Activated CD4-positive, CD25-positive, alpha-beta regulatory T cell treated with anti-CD3 and anti-CD28 coated beads, Interleukin-2, amount 50 U/mL, for 24 hours (primary cell): ENCODE data around the gene ACVR2B.

Source experiments
- ATAC-seq, 2 donors: fragments of 150-1000 bp; cut with Tn5 transposase; one replicate each; pipeline ENCODE4 v1.10.0; 2021; ENCODE audit warnings: mild to moderate bottlenecking in 1 of 2, moderate library complexity in 1 of 2

ACVR2B gene

GRCh38 chr3:38489766-38490165 lies 36.1 kb downstream of the ACVR2B start:
- ATAC-seq = no peak

- ATAC-seq = no peak
Observed at GRCh38 chr3:38490281-38491030, 36.8 kb downstream of the ACVR2B start.

DNA sequence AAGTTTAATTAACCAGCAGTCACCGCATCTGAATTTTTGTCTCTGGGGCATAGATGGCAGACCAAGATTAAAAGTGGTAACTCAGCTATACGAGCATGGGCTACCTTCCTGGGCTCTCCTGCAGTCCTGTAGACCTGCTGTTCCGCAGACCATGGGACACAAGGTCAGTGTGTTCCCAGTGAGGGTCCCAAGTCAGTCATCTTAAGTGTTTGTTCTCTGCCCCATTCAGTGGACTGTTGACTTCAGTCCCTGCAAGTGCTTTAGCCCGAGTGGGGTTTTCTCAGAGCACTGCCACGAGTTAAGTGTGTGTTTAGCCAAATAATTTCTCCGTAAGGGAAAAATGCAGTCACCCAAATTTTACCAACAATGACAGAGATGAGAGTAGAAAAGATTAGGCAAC lies 37.5 kb downstream of the ACVR2B start:
- ATAC-seq = no peak

- ATAC-seq = no peak
Observed at GRCh38 chr3:38493031-38493430, 39.3 kb downstream of the ACVR2B start.

DNA sequence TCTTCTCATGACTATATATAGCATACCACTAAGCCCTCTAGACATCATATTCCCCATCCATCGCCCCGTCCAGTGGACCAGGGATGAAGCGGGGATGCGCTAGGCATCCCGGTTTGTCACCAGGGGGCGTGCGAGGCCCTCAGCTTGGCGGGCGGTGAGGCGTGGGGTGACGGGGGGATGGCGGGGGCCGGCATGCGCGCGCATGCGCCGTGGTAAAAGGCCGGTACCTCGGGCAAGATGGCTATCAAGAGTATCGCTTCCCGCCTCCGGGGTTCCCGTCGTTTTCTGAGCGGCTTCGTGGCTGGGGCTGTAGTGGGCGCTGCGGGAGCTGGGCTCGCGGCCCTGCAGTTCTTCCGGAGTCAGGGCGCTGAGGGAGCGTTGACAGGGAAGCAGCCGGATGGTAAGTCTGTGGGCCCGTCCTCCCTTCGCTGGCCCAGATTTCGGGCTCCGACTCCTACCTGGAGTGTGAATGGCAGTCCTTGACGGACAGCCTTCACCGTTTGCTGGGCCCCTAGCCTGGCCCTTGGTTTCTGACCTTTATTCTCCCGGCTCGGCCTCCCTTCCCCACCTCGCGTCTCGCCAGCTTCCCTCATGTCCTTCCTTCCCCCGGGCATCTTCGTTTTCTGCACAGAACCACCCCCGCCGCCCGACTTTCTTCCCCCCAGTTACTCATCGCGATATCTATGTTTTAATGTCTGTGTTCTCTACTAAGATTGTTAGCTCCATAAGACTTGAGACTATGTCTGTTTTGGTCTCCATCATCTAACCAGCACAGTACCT lies 42.6 kb downstream of the ACVR2B start, which contains the start of gene EXOG:
TSS of gene EXOG (plus strand) at position 210 of the 780 bp plus-strand sequence. CDS start at position 238, 28 bp downstream.
- ATAC-seq = peak; percentile 85 to 91

- no peak for ATAC-seq
Observed at GRCh38 chr3:38497031-38497430, 43.3 kb downstream of the ACVR2B start.

DNA sequence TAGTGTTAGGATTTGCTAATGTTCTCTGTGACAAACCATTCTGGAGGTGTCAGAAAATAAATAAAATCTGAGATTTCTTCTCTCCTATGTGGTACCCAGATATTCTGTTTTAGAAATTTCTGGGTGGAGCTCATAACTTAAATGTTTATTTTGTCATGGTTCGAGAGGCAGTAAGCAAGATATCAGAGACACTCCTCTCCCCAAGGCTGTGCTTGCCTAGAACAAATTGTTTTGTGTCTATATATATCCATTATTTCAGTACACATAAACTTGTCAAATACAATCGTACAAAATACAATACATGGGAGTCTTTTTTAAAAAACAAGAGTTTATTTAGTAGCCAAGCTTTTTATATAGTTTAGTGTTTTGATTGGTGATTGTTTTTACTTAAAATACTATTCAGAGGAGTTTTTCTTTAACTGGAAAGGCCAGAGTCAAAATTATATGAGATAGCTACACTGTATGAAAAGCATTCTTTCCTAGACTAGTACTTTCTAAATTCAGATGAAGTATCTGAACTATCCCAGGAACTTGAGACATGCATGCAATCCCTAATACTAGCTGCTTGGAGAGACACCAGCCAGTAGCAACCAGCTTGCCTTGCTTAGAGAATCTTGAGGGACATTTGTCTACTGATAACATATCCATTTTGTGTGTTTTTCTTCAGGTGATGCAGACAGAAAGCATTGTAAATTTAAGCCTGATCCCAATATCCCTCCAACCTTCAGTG lies 47.2 kb downstream of the ACVR2B start:
- no peak for ATAC-seq

- ATAC-seq = no peak
Observed at GRCh38 chr3:38507120-38507519, 53.4 kb downstream of the ACVR2B start.

DNA sequence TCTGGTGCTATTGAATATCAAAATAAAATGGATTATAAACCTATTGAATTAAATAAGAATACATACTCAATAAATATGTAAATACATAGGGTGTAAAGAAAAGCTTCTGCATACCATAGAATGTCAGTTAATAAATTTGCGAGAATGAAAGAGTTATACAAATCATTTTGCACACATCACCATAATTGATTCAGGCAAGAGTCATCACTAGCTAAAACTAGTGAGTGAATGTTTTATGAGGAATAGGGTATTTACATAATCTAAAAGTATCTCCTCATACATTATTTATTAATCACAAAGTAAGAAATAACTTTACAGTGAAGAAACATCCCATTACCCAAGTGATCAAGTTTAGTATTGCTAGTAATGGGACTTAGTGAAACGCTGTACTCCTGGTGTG lies 56.0 kb downstream of the ACVR2B start:
- no peak for ATAC-seq

- ATAC-seq = no peak
Observed at GRCh38 chr3:38510631-38511030, 56.9 kb downstream of the ACVR2B start.

DNA sequence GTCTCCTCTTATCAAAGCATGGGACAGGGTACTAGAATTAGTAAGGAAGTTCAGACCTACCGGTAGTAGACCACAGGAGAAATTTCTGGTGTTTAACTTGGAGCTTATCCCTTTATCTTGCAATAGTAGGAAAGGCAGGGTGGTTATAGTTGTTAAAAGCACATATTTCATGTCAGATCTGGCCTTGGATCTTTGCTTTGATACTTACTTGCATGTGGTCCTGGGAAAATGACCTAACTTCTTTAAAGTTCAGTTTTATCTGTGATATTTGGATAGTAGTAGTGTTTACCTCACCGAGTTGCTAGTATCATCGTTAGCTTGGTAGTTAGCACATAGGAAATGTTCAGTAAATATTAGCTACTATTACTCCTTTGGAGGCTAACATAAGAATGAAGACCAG lies 57.9 kb downstream of the ACVR2B start:
- no peak for ATAC-seq

DNA sequence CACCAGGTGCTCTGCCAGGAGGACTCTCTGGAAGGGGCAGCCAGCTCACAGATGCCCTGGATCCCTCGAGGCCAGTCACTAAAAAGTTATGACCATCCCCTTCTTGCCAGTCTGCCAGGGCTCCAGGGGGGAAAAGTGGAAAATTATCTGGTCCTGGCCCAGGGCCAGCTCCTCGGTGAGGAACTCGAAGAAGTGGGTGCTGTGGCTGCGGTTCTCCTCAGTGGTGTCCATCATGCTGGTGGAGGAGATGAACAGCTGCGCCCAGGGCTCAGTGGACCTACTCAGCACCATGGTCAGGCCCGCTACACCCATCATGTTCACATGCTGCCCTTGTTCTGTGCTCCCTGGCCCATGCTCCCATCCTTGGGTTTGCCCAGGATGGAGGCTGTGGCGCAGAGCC lies 61.7 kb downstream of the ACVR2B start:
- ATAC-seq = no peak

DNA sequence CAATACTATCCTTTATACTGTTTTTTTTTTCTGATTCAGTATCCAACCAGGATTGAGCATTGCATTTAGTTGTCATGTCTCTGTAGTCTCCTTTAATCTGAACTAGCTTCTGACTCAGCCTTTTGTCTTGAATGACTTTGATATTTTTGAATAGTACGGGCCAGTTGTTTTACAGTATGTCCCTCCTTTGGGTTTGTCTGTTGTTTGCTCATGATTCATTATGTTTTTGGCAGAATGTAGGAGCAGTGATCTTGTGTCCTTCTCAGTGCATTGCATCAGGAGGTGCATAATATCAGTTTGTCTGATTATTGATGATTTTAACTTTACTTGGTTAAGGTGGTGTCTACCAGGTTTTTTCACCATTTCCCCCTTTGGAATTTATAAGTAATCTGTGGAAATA lies 63.0 kb downstream of the ACVR2B start:
- no peak for ATAC-seq

DNA sequence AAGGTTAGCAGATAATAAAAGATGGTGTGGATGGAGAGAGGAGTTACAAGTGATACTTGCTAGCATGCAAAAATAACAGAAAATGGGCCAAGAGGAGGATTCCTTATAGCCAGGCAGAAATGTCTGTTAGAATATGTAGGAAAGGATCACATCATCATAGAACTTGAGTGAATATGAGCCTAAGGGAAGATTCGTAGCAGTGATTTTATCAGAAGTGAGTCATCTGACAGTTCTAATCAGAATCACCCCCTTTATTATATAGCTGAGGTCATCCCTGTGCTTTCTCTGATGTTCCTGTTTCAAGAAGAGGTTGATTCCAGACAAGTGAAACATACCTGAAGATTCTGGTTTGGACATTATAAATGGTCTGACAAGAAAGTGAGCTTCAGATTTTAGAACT lies 65.3 kb downstream of the ACVR2B start:
- peak in 1 of 2 donors; percentile 38 for ATAC-seq

DNA sequence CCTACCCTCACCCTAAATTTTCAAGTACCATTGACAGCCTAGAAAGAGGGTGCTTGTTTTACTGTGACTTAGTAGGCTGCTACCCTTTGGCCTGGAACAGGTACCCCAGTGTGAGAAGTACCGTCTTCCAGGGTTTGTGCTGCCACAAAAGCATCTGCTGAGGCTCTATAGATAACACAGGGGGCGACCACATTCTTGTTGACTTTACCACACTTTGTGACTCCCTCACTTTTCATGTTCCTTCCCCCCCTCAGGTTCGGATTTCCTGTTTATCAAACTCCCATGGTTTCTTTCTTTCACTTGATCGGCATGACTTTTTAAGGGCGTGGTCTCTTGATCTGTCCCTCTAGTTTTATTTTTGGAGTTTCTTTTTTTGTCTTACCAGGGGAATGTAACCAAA lies 66.0 kb downstream of the ACVR2B start:
- ATAC-seq = peak; percentile 17 to 24

DNA sequence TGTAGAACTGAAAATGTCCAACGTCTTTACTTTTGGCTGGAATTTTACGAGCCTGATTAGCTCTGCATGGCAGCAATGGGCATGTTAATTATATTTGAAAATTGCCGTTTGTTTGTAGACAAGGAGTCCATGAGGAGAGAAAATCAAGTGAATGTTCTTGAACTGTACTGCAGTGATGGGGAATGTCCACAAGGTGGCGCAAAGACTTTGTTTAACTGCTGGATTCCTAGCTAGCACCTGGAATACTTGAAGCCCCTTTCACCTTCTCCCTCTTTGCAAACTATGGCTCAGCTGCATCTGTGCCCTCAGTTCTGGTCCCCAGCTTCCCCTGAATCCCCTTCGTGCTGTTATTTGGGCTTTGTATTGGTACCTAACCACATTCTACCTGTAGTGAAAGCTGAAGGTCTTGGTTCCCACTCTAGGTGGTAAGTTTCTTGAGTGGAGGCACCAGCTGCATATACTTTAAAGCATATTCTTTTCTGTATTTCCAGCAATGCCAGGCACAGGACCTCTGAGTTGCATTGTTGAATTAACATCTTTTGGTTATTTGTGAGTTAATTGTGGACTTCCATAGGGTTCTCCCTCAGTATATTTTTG lies 67.8 kb downstream of the ACVR2B start:
- ATAC-seq = no peak

DNA sequence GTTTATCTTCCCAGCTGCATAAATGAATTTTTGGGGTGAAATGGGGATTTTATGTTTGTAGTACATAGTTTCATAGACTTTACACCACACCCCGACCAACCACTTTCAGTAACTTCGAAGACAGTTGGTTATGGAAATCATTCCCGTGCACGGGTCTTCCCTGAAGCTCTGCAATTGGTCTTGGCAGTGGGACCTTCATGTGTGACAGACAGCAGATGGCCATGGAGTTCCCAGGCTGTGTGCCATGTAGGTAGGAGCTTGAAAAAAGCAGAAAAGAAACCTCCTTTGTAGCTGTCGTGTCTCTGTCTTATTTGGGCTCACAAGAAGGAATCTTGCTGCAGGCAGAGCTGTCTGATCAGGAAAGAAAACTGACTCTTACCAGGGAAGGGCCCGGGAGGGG lies 68.3 kb downstream of the ACVR2B start:
- no peak for ATAC-seq

DNA sequence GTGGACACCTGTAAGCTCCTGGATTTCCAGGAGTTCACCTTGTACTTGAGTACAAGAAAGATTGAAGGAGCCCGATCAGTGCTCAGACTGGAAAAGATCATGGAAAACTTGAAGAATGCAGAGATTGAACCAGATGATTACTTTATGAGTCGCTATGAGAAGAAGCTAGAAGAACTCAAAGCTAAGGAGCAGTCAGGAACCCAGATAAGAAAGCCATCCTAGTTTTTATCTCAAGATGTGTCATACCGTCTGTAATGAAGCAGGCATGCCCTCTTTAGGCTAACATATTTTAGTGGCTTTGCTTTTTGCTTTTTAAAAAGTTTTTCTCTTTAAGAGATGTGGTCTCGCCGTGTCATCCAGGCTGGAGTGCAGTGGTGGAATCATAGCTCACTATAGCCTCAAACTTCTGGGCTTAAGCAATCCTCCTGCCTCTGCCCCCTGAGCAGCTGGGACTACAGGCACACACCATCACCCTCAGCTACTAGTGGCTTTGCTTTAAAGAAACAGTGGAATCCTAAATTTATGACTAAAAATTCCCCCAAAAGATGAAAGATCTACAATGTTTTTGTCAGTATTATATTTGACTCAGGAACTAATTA lies 70.5 kb downstream of the ACVR2B start:
- no peak for ATAC-seq

GRCh38 chr3:38526792-38527191 lies 73.1 kb downstream of the ACVR2B start:
- ATAC-seq = no peak

DNA sequence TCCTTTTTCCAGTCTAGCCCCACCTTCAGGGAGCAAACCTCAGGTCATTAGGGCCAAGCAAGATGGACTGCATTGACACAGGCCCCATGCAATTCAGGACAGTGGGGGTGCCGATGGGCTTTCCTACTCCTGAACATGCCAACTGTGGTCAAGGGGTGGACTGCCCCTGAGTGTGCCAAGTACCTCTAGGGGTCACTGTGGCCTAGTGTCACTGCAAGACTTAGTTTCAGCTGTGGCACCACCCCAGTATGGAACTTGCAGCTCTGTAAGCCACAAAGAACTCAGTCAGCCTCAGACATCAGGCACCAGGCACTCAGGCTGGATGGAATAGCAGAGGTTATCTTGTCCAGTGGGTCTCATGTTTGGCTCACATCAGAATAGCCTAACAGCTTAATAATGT lies 74.8 kb downstream of the ACVR2B start:
- no peak for ATAC-seq

GRCh38 chr3:38532529-38532928 lies 78.8 kb downstream of the ACVR2B start:
- no peak for ATAC-seq

- ATAC-seq = no peak
Observed at GRCh38 chr3:38533285-38533976, 79.7 kb downstream of the ACVR2B start.
